Heart left ventricle (tissue), 16 donors: Measurements from ENCODE around the gene MOXD1. TPM values are rescaled to one million over a fixed set of nuclear protein-coding genes. Genes with fewer than 3 reads are reported as not detected.
"Not testable (repeated sequence)": the region's sequence is repeated elsewhere in the genome, so short reads cannot be mapped to it uniquely, and the experiment has no call there.

Experiments used
- ATAC-seq, 4 donors: fragments of 200-7000 bp; cut with Tn5 transposase; one replicate each; pipeline ENCODE4 v1.9.1; 2020 to 2022; ENCODE audit warnings: moderate library complexity in 4 of 4, mild to moderate bottlenecking in 3 of 4, moderate number of reproducible peaks in 1 of 4
- DNase-seq, 5 donors: peaks; one replicate each; pipeline ENCODE4 v3.0.0-alpha.2; 2020
- H3K27ac ChIP-seq, 12 donors: fragments of 200-600 bp; sonication (generic) in 4 of 12; one replicate each; pipeline versions ENCODE4 v1.5.0 to v1.8.0; 2016 to 2022; ENCODE audit warnings: mild to moderate bottlenecking in 2 of 12
- H3K27me3 ChIP-seq, 9 donors: fragments of 200-600 bp; sonication (generic) in 2 of 9; one replicate each; pipeline versions ENCODE4 v1.5.1 to v1.8.0; 2016 to 2022; ENCODE audit warnings: mild to moderate bottlenecking in 3 of 9
- H3K36me3 ChIP-seq, 9 donors: fragments of 200-600 bp; sonication (generic) in 2 of 9; one replicate each; pipeline versions ENCODE4 v1.5.0 to v1.8.0; 2018 to 2022; ENCODE audit warnings: mild to moderate bottlenecking in 2 of 9
- H3K4me1 ChIP-seq, 12 donors: fragments of 200-600 bp; sonication (generic) in 4 of 12; one replicate each; pipeline versions ENCODE4 v1.5.0 to v1.8.0; 2016 to 2022; ENCODE audit warnings: mild to moderate bottlenecking in 3 of 12
- H3K4me3 ChIP-seq, 12 donors: fragments of 200-600 bp; sonication (generic) in 4 of 12; one replicate each; pipeline versions ENCODE4 v1.5.0 to v1.8.0; 2017 to 2022; ENCODE audit warnings: mild to moderate bottlenecking in 9 of 12, moderate library complexity in 4 of 12
- H3K9me3 ChIP-seq, 12 donors: fragments of 200-600 bp; sonication (generic) in 4 of 12; one replicate each; pipeline versions ENCODE4 v1.5.0 to v1.8.0; 2016 to 2022; ENCODE audit warnings: mild to moderate bottlenecking in 1 of 12
- CTCF ChIP-seq, 12 donors: fragments of 200-600 bp; sonication (generic) in 4 of 12; IDR thresholded peaks; one replicate each; pipeline versions ENCODE4 v1.5.0 to v1.8.0; 2018 to 2022; ENCODE audit warnings: antibody characterized with exemption in 12 of 12, mild to moderate bottlenecking in 5 of 12
- POLR2A ChIP-seq, 2 donors: fragments of 450-650 bp; IDR thresholded peaks; one replicate each; pipeline ENCODE4 v1.6.1; 2017; ENCODE audit warnings: antibody characterized with exemption in 2 of 2, mild to moderate bottlenecking in 2 of 2, moderate library complexity in 2 of 2
- WGBS, 4 donors: extraction: QIAGEN DNeasy Blood & Tissue Kit in 2 of 4; methylation state at CpG; one replicate each; pipeline versions ENCODE4 v1.1.5 to v1.1.7; 2013 to 2018; 5-methylcytosine and 5-hydroxymethylcytosine counted together
- intact Hi-C, 10 donors: fragments of 100-400 bp; cut with DNase I; formaldehyde crosslinking; loops; one replicate each; pipeline versions ENCODE4 v1.11.1 to v1.14.2; 2022
- polyA plus RNA-seq, 2 donors: library from polyadenylated mRNA; stranded (reverse); fragments of 200-250 nt; gene quantifications; one replicate each; pipeline ENCODE4 v1.2.3, GENCODE V29; 2013
- total RNA-seq, 9 donors: library from RNA; depleted of rRNA in 2 of 9; stranded (reverse); fragments of >200 nt in 2 of 9; fragmentation: NEBNext Ultra II Directional in 3 of 9; extraction: Animal tissue kit (Norgen Biotek cat#: 25700) in 3 of 9; gene quantifications; one replicate each; pipeline versions ENCODE4 v1.1.0 to v1.2.4, GENCODE V29; 2016 to 2023
- donor health status: ischemic (EF 13 %, LVEDD 7.1; RV severe dilation, severe dysfunction).
- donor health status: healthy with polysubstance abuse.
- donor health status: DM: no; HTN: yes; CAD: no.
- donor health status: DM: no; HTN: no; CAD: no.
- donor health status: ischemic (EF 25% LVEDD 6.9; RV normal size, moderate dysfunction).
- donor health status: ischemic (EF 25% LVEDD 5.7; RV mildly dilated, moderate dysfunction).
- donor health status: healthy.
- donor health status: DM: yes; HTN: yes; CAD: no.
- donor health status: ischemic (EF 35%, LVEDD 5.7; RV mildly dilated, moderate dysfunction).
- donor health status: nonischemic (EF 11% LVEDD 7.7; RV severe dilation, severe dysfunction).
- donor health status: DM: yes; HTN: yes; CAD: no.
- donor health status: PGD.
- donor health status: ischemic (EF 29% LVEDD 5.4; RV normal size, mild dysfunction).
- donor health status: nonischemic (EF 23%, LVEDD 6.1; RV moderate dilation, normal function).

The MOXD1 gene
- total and polyA plus RNA-seq, 11 donors = 0.69 to 10.5 (median 3.0) TPM

GRCh38 chr6:132275066-132275970 lies 126.0 kb downstream of the MOXD1 start:
- Histone ChIP-seq H3K27me3 (peaks cover 0 to 6% (median 0%) of the 10 kb centered on the region in 9 donors), H3K36me3 (no peaks in the 10 kb centered on the region), H3K27ac (no peak overlapping the region), H3K4me3 (no peak overlapping the region), H3K4me1 (peaks cover 0 to 17% (median 0%) of the 10 kb centered on the region in 12 donors), H3K9me3 (no peaks in the 10 kb centered on the region)
- ATAC-seq (no peak), DNase-seq (no peak)
- intact Hi-C loops = loop anchor here in 5 of 10 donors (5.0 kb wide), 2 partner anchors 207 to 212 kb away; no protein-coding TSS in a partner anchor
- TF ChIP-seq POLR2A (IDR thresholded peaks at IDR 0.05) (no peak), CTCF (IDR thresholded peaks at IDR 0.05) (no peak)
- WGBS, 4 donors = 77 to 86% (median 83%) methylated on average over 13 of the region's 13 CpGs

DNA sequence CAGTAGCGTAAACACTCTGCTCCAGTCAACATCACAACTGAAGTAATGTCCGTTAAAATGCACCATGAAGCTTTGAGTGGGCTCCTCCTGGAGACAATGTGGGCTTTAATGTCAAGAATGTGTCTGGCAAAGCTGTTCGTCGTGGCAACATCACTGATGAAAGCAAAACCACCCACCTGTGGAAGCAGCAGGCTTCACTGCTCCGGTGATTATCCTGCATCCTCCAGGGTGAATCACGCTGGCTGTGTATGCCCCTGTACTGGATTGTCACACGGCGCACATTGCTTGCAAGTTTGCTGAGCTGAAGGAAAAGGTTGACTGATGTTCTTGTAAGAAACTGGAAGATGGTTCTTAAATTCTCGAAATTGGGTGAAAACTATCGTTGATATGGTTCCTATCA lies 128.5 kb downstream of the MOXD1 start:
- Histone ChIP-seq H3K36me3 (no peaks in the 10 kb centered on the region), H3K4me1 (peaks cover 0 to 18% (median 0%) of the 10 kb centered on the region in 12 donors), H3K4me3 (no peak overlapping the region), H3K9me3 (no peaks in the 10 kb centered on the region), H3K27me3 (peaks cover 0 to 6% (median 0%) of the 10 kb centered on the region in 9 donors), H3K27ac (no peak overlapping the region)
- TF ChIP-seq POLR2A (IDR thresholded peaks at IDR 0.05) (no peak), CTCF (IDR thresholded peaks at IDR 0.05) (no peak)
- WGBS, 4 donors = 80 to 89% (median 84%) methylated on average over 8 to 10 of the region's 10 CpGs
- ATAC-seq (no peak), DNase-seq (no peak)
- intact Hi-C loops = no loop called here

- Histone ChIP-seq H3K4me1 (peaks cover 0 to 18% (median 0%) of the 10 kb centered on the region in 12 donors), H3K4me3 (no peak overlapping the region), H3K27ac (no peak overlapping the region), H3K36me3 (no peaks in the 10 kb centered on the region), H3K27me3 (peaks cover 0 to 6% (median 0%) of the 10 kb centered on the region in 9 donors), H3K9me3 (no peaks in the 10 kb centered on the region)
- TF ChIP-seq POLR2A (IDR thresholded peaks at IDR 0.05) = no peak
- no peak for DNase-seq
- WGBS, 4 donors = 50 to 63% (median 58%) methylated on average over 4 of the region's 4 CpGs
- intact Hi-C loops = no loop called here
- no peak for ATAC-seq
These were observed 130.4 kb downstream of the MOXD1 start for GRCh38 chr6:132270726-132271402.

- H3K4me3 ChIP-seq, ATAC-seq, DNase-seq, H3K27ac ChIP-seq, H3K27me3 ChIP-seq, H3K36me3 ChIP-seq, intact Hi-C loops, H3K9me3 ChIP-seq: not testable (repeated sequence)
- 95 to 98% (median 96%) methylated on average over 5 of the region's 5 CpGs for WGBS, 4 donors
- H3K4me1 ChIP-seq = peaks cover 0 to 18% (median 0%) of the 10 kb centered on the region in 12 donors
These were observed 132.6 kb downstream of the MOXD1 start for GRCh38 chr6:132268666-132269065.

DNA sequence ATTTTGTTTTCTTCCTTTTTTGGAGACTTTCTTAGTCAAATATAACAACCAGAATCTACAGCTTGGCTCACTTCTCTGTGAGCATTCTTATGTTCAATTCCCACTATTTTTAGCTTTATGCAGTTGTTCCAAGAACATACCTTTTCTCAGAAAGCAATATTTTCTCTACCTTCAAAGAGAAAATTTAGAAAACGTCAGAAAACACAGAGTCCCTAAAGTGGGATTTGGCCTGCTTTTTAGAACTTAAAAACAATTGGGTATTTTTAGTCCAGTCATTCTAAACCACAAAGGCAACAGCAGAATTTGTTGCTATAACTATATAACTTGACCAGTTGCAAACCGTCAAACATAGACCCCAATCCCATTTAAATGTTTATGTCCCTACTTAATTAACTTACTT lies 133.1 kb downstream of the MOXD1 start:
- H3K4me1 ChIP-seq = peaks cover 0 to 18% (median 0%) of the 10 kb centered on the region in 12 donors
- no peaks in the 10 kb centered on the region for H3K27me3 ChIP-seq
- H3K27ac ChIP-seq = no peak overlapping the region
- WGBS, 4 donors = 78 to 83% (median 80%) methylated on average over 2 of the region's 2 CpGs
- no peak overlapping the region for H3K4me3 ChIP-seq
- H3K9me3 ChIP-seq = no peaks in the 10 kb centered on the region
- intact Hi-C loops = no loop called here
- TF ChIP-seq POLR2A (IDR thresholded peaks at IDR 0.05) = no peak
- TF ChIP-seq CTCF (IDR thresholded peaks at IDR 0.05) = no peak
- DNase-seq (no peak), ATAC-seq (no peak)
- no peaks in the 10 kb centered on the region for H3K36me3 ChIP-seq
